ENCODE measurements around the gene JAM2.

The JAM2 gene

GRCh38 chr21:25722631-25723030 is 83.6 kb downstream of the JAM2 start:
- H3K27ac ChIP-seq, result no peak overlapping the region
- TF ChIP-seq, protein P1, sequence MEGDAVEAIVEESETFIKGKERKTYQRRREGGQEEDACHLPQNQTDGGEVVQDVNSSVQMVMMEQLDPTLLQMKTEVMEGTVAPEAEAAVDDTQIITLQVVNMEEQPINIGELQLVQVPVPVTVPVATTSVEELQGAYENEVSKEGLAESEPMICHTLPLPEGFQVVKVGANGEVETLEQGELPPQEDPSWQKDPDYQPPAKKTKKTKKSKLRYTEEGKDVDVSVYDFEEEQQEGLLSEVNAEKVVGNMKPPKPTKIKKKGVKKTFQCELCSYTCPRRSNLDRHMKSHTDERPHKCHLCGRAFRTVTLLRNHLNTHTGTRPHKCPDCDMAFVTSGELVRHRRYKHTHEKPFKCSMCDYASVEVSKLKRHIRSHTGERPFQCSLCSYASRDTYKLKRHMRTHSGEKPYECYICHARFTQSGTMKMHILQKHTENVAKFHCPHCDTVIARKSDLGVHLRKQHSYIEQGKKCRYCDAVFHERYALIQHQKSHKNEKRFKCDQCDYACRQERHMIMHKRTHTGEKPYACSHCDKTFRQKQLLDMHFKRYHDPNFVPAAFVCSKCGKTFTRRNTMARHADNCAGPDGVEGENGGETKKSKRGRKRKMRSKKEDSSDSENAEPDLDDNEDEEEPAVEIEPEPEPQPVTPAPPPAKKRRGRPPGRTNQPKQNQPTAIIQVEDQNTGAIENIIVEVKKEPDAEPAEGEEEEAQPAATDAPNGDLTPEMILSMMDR (conservative IDR thresholded peaks at IDR 0.05), result no peak

DNA sequence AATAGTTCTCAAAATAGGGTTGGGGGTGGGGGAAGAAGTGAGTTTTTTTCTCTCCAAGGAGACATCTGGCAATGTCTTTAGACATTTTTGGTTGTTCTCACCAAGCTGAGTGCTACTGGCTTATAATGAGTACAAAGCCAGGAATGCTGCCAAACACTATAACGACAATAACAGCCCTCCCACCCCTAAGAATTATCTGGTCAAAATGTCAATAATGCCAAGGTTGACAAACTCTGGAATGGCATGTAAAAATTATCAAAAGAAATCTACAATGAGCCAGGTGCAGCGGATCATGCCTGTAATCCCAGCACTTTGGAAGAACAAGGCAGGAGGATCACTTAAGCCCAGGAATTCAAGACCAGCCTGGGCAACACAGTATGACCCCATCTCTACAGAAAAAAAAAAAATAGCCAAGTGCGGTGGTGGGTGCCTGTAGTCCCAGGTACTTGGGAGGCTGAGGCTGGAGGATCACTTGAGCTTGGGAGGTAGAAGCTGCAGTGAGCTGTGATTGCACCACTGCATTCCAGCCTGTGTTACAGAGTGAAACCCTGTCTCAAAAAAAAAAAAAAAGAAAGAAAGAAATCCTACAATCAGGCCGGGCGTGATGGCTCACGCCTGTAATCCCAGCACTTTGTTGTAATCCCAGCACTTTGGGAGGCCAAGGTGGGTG is 93.2 kb downstream of the JAM2 start:
- TF ChIP-seq, protein P1 (conservative IDR thresholded peaks at IDR 0.05), result no peak
- peak overlapping the region; percentile 100 for H3K27ac ChIP-seq

DNA sequence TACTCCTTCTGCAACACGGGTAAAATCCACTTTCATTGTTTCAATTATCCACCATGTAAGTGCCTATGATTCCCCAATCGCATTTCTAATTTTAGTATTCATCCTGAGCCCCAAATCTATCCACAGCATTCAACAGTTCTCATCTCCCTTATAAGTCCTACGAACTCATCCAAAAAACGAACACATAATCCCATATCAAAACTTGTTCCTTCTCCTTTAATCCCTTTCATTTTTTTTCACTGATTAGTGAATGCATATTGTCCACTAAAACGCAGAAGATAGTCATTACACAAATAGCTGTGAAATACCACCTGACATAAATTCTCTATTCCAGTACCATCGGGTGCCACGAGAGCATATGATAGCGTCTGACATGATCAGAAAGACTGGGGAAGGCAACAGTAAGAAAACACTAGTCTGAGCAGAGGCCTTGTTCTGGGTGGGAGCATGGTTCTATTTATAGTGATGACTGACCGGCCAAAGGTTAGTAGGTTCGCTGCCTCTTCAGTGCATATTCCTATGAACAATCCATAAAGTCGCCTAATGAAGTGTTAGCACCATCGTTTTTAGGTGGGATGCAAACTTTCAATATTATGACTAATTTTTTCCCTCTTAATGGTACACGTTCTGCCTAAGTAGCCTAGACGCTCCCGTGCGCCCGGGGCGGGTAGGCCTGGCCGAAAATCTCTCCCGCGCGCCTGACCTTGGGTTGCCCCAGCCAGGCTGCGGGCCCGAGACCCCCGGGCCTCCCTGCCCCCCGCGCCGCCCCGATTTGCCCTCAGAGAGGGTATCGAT is 95.0 kb downstream of the JAM2 start:
- TF ChIP-seq, protein P1 (conservative IDR thresholded peaks at IDR 0.05), result no peak

DNA sequence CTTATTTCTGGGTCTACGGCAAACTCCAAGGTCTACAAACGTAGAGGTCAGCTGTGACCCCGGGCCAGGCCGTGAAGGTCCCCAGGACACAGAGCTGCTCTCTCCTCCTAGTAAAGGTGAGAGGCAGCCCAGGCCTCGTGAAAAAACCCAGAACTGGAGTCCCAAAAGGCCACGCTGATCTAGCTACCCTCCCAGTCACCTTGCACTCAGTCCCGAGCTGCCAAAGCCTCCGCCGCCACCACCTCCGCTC is 95.5 kb downstream of the JAM2 start:
- TF ChIP-seq, protein P1 (conservative IDR thresholded peaks at IDR 0.05), result no peak
- peak overlapping the region; percentile 100 for H3K27ac ChIP-seq

More for the DNA sequence above, 95.0 kb downstream of the JAM2 start:
- H3K27ac ChIP-seq, result peak overlapping the region; percentile 100

DNA sequence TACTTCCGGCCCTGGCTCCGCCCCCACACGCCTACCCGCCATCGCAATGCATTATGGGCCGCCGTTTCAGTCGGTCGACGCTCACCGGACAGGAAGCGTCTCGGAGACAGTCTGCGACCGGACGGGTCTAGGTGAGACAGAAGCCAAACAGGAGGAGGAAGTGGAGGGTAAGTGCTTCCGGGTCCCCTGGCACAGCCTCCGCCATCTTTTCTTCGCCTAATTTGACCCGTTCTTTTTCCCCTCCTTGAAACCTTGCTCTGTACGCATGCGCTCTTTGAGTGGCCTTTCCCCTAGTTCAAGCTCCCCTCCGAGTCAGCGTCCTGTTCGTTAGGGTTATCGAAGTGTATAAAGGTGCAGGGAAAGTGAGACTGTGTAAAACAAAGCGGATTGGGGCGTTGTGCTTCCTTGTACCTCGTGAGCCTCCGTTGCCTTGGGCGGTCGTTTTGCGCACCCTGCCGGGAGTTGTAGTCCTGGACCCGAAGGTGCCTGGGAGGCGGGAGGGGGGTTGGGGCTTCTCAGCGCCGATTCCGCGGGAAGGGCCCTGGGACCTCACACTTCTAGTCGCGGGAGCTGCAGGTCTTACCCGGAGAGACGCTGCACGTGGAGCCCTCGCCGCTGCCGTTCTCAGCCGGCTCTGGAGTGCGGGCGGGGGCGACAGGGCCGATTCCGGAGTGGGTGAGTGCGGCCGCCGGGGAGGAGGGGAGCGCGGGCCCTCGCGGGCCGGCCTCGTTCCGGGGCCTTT is 96.0 kb downstream of the JAM2 start, which contains the start of the genes ATP5PF and GABPA:
ATP5PF (minus strand) TSS at position 1 of the 742 bp plus-strand sequence. CDS start 5,110 bp downstream, outside the sequence.
GABPA (plus strand) TSS at position 69 of the 742 bp plus-strand sequence. CDS start 6,627 bp downstream, outside the sequence.
- TF ChIP-seq, protein P1 (conservative IDR thresholded peaks at IDR 0.05), result no peak
- H3K27ac ChIP-seq, result peak within 1 kb of the TSS; percentile 100

DNA sequence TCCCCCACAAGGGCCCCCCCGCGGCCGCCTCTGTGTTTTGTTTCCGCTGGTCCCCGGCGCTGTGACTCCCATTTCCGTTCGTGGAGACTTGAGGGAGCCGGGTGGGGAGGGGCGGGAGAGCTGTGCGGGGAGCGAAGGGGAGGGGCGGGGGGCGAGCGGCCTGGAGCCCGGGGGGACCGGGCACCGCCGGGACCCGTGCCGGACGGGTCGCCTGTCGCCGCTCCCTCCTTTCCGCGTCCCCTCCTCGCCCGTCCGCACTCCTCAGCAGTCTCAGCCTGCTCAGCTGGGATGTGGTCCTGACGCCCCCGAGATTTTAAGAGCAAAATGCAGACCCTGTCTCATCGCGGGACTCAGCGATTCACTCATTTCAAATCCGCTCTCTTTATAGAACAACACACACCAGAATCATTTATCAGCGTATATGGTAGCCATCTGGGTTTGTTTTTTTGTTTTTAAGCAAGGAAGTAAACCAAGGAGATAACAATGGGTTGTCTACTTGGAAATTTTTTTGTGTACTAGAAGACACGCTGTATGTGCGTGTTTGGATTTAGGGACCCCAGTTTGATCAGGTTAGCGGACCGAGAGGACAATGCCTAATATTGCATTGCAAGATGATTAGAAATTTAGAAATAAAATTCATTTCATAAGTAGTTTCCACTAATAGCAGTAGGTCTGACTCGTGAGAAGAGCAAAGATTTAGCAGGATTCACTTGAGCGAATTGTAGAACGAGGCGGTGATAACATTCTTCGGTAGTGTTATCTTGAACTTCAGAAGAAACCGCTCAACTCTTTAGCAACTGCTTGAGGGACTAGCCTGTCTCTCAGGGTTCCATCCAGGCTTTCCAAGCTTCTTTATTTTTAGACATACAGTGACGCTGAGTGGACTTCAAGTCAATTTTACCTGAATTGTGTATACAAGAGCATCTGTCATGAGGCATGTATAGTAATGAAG is 96.9 kb downstream of the JAM2 start:
- peak overlapping the region; percentile 100 for H3K27ac ChIP-seq
- TF ChIP-seq, protein P1 (conservative IDR thresholded peaks at IDR 0.05), result no peak
